Transverse colon (tissue), 4 donors: Measurements from ENCODE around the gene SCAPER. TPM values are rescaled to one million over a fixed set of nuclear protein-coding genes. Genes with fewer than 3 reads are reported as not detected.
"Not testable (repeated sequence)": the region's sequence is repeated elsewhere in the genome, so short reads cannot be mapped to it uniquely, and the experiment has no call there.

Source experiments
- DNase-seq: peaks from one replicate; pipeline ENCODE4 v3.0.0-alpha.2; 2019
- H3K27ac ChIP-seq, 4 donors: fragments of 200-600 bp; sonication (generic); 2 replicates each; pipeline ENCODE4 v1.5.1; 2016 to 2018; ENCODE audit warnings: inconsistent platforms in 4 of 4
- H3K27me3 ChIP-seq: fragments of 200-600 bp; sonication (generic); 2 replicates; pipeline ENCODE4 v1.5.1; 2017; ENCODE audit warnings: inconsistent platforms
- H3K36me3 ChIP-seq, 4 donors: fragments of 200-600 bp; sonication (generic); 2 replicates each; pipeline ENCODE4 v1.5.1; 2017 to 2019; ENCODE audit warnings: inconsistent platforms in 4 of 4
- H3K4me1 ChIP-seq, 4 donors: fragments of 200-600 bp; sonication (generic); 2 replicates each; pipeline ENCODE4 v1.5.1; 2017 to 2020; ENCODE audit warnings: inconsistent platforms in 4 of 4
- H3K4me3 ChIP-seq, 4 donors: fragments of 200-600 bp; sonication (generic); 1 replicate in 1 of 4; 2 replicates in 3 of 4; pipeline versions ENCODE4 v1.5.1 to v1.6.1; 2017 to 2019; ENCODE audit warnings: inconsistent platforms in 4 of 4
- H3K9me3 ChIP-seq, 2 donors: fragments of 200-600 bp; sonication (generic); 2 replicates each; pipeline ENCODE4 v1.5.1; 2017 to 2019; ENCODE audit warnings: inconsistent platforms in 2 of 2
- CTCF ChIP-seq, 5 experiments: fragments of 200-600 bp in 3 of 5; fragments of 450-650 bp in 2 of 5; sonication (generic) in 3 of 5; IDR thresholded peaks; 1 replicate in 2 of 5; 2 replicates in 3 of 5; pipeline ENCODE4 v1.5.1; 2016 to 2017; ENCODE audit warnings: antibody characterized with exemption in 5 of 5, inconsistent platforms in 3 of 5, mild to moderate bottlenecking in 2 of 5, moderate library complexity in 1 of 5
- EP300 ChIP-seq: sonication (generic); formaldehyde crosslinking; IDR thresholded peaks from one replicate; pipeline ENCODE4 v1.6.1; 2017; ENCODE audit warnings: antibody characterized with exemption, low read depth
- POLR2A ChIP-seq: fragments of 450-650 bp; IDR thresholded peaks from one replicate; pipeline ENCODE4 v1.6.1; 2016; ENCODE audit warnings: antibody characterized with exemption, mild to moderate bottlenecking, moderate library complexity
- POLR2AphosphoS5 ChIP-seq, 3 donors: sonication (generic); formaldehyde crosslinking; IDR thresholded peaks; one replicate each; pipeline ENCODE4 v1.6.1; 2016; ENCODE audit warnings: antibody characterized with exemption in 3 of 3
- WGBS, 2 donors: methylation state at CpG; one replicate each; pipeline ENCODE4 v1.1.5; 2018; ENCODE audit warnings: low coverage in 1 of 2; 5-methylcytosine and 5-hydroxymethylcytosine counted together
- in situ Hi-C, 4 donors: fragments of 200-750 bp; cut with MboI; loops; one replicate each; pipeline versions ENCODE4 v1.15.0 to v1.15.1; 2017; ENCODE audit warnings: low sequenced_read_pairs in 3 of 4, low pct_ligation_motif_present in 1 of 4, low pct_unique_long_range_greater_than_20kb in 1 of 4
- intact Hi-C: fragments of 100-400 bp; cut with DNase I; formaldehyde crosslinking; loops from one replicate; pipeline ENCODE4 v1.15.1; 2023; ENCODE audit warnings: low total_unique reads
- total RNA-seq, 4 donors: library from RNA; depleted of rRNA; stranded (reverse); fragments of >200 nt; gene quantifications; one replicate each; pipeline ENCODE4 v1.1.0, GENCODE V29; 2016

SCAPER gene
- total RNA-seq, 4 donors from 2014 or later, result 31.8 to 121 (median 48.7) TPM

GRCh38 chr15:76863693-76864092 is 41.4 kb downstream of the SCAPER start:
- 88% methylated on average over 2 of the region's 2 CpGs; no CpG with 5 or more reads in 1 of the 2 donors for WGBS, 2 donors
- intact Hi-C loops, result no loop called here
- Histone ChIP-seq H3K4me3 (no peak overlapping the region), H3K27me3 (no peaks in the 10 kb centered on the region), H3K27ac (no peak overlapping the region), H3K9me3 (no peaks in the 10 kb centered on the region), H3K4me1 (peaks cover 0 to 9% (median 2%) of the 10 kb centered on the region in 4 donors), H3K36me3 (no peaks in the 10 kb centered on the region)
- in situ Hi-C loops, result loop anchor here in 1 of 4 donors (25.0 kb wide), 1 partner anchor 676 kb away; no protein-coding TSS in a partner anchor
- no peak for DNase-seq
- TF ChIP-seq POLR2A (no peak), POLR2AphosphoS5 (IDR thresholded peaks at IDR 0.05) (no peak), EP300 (no peak), CTCF (IDR thresholded peaks at IDR 0.05) (no peak)

GRCh38 chr15:76863123-76863522 is 42.0 kb downstream of the SCAPER start:
- H3K27ac ChIP-seq, result no peak overlapping the region
- in situ Hi-C loops, result loop anchor here in 1 of 4 donors (25.0 kb wide), 1 partner anchor 676 kb away; no protein-coding TSS in a partner anchor
- no peak for DNase-seq
- H3K4me1 ChIP-seq, result peaks cover 0 to 9% (median 2%) of the 10 kb centered on the region in 4 donors
- H3K9me3 ChIP-seq, result no peaks in the 10 kb centered on the region
- H3K36me3 ChIP-seq, result no peaks in the 10 kb centered on the region
- no peaks in the 10 kb centered on the region for H3K27me3 ChIP-seq
- intact Hi-C loops, result no loop called here
- 63 to 84% methylated on average over 3 to 4 of the region's 4 CpGs for WGBS, 2 donors
- TF ChIP-seq POLR2A, result no peak
- no peak for TF ChIP-seq EP300
- TF ChIP-seq CTCF (IDR thresholded peaks at IDR 0.05), result no peak
- no peak for TF ChIP-seq POLR2AphosphoS5 (IDR thresholded peaks at IDR 0.05)
- H3K4me3 ChIP-seq, result no peak overlapping the region

GRCh38 chr15:76861815-76862397 is 43.2 kb downstream of the SCAPER start:
- H3K27me3 ChIP-seq, result no peaks in the 10 kb centered on the region
- H3K4me3 ChIP-seq, result no peak overlapping the region
- TF ChIP-seq CTCF (IDR thresholded peaks at IDR 0.05), result no peak
- TF ChIP-seq EP300, result no peak
- TF ChIP-seq POLR2A, result no peak
- TF ChIP-seq POLR2AphosphoS5 (IDR thresholded peaks at IDR 0.05), result no peak
- no peaks in the 10 kb centered on the region for H3K9me3 ChIP-seq
- H3K27ac ChIP-seq, result no peak overlapping the region
- no peak for DNase-seq
- H3K4me1 ChIP-seq, result peaks cover 0 to 9% (median 2%) of the 10 kb centered on the region in 4 donors
- 29 to 71% methylated on average over 1 to 4 of the region's 4 CpGs for WGBS, 2 donors
- intact Hi-C loops, result no loop called here
- in situ Hi-C loops, result loop anchor here in 1 of 4 donors (25.0 kb wide), 1 partner anchor 675 kb away; no protein-coding TSS in a partner anchor
- no peaks in the 10 kb centered on the region for H3K36me3 ChIP-seq

GRCh38 chr15:76860201-76860600 is 44.9 kb downstream of the SCAPER start:
- Histone ChIP-seq H3K27ac (no peak overlapping the region), H3K27me3 (no peaks in the 10 kb centered on the region), H3K36me3 (no peaks in the 10 kb centered on the region), H3K9me3 (no peaks in the 10 kb centered on the region), H3K4me1 (peaks cover 0 to 4% (median 2%) of the 10 kb centered on the region in 4 donors), H3K4me3 (no peak overlapping the region)
- TF ChIP-seq POLR2AphosphoS5 (IDR thresholded peaks at IDR 0.05), result no peak
- no peak for TF ChIP-seq POLR2A
- intact Hi-C loops, result no loop called here
- no peak for DNase-seq
- in situ Hi-C loops, result loop anchor here in 1 of 4 donors (25.0 kb wide), 1 partner anchor 673 kb away; no protein-coding TSS in a partner anchor

- peaks cover 0 to 26% (median 2%) of the 10 kb centered on the region in 4 donors for H3K36me3 ChIP-seq
- H3K4me1 ChIP-seq, DNase-seq, H3K4me3 ChIP-seq, intact Hi-C loops, H3K27ac ChIP-seq, H3K27me3 ChIP-seq: not testable (repeated sequence)
- in situ Hi-C loops, result loop anchor here in 1 of 4 donors (25.0 kb wide), 1 partner anchor 663 kb away; no protein-coding TSS in a partner anchor
- H3K9me3 ChIP-seq, result peaks cover 12 to 14% of the 10 kb centered on the region in 2 donors
Observed at GRCh38 chr15:76850367-76850766, 54.8 kb downstream of the SCAPER start.
